Neural crest cell (in vitro differentiated cells): Measurements from ENCODE around the gene CA10. TPM values are rescaled to one million over a fixed set of nuclear protein-coding genes. Genes with fewer than 3 reads are reported as not detected.

ENCODE experiments used
- DNase-seq: peaks from one replicate; pipeline ENCODE4 v3.0.0; 2021; ENCODE audit warnings: low read depth, mixed read lengths, low spot score
- H3K27ac Mint-ChIP-seq: one replicate; pipeline ENCODE4 v1.8.0; 2021; ENCODE audit warnings: mild to moderate bottlenecking, mixed read lengths; ENCODE audit not compliant: unreplicated experiment
- H3K27me3 Mint-ChIP-seq: 2 replicates; pipeline ENCODE4 v1.8.0; 2021; ENCODE audit warnings: low read depth, mild to moderate bottlenecking, mixed read lengths
- H3K36me3 Mint-ChIP-seq: 2 replicates; pipeline ENCODE4 v1.8.0; 2021; ENCODE audit warnings: low read depth, mild to moderate bottlenecking, mixed read lengths
- H3K4me1 Mint-ChIP-seq: 2 replicates; pipeline ENCODE4 v1.8.0; 2021; ENCODE audit warnings: mixed read lengths
- H3K4me3 Mint-ChIP-seq: one replicate; pipeline ENCODE4 v1.8.0; 2021; ENCODE audit warnings: mild to moderate bottlenecking, mixed read lengths
- H3K9me3 Mint-ChIP-seq: 2 replicates; pipeline ENCODE4 v1.8.0; 2021; ENCODE audit warnings: mixed read lengths
- CTCF ChIP-seq: fragments of 200-600 bp; sonication (generic); conservative IDR thresholded peaks from 2 replicates; pipeline ENCODE4 v1.5.0; 2021; ENCODE audit warnings: antibody characterized with exemption, mild to moderate bottlenecking
- total RNA-seq: library from RNA; stranded (reverse); gene quantifications from 2 replicates; pipeline ENCODE4 v1.2.1, GENCODE V29; 2021

Gene CA10
- total RNA-seq, 1 donor from 2014 or later, result not detected

DNA sequence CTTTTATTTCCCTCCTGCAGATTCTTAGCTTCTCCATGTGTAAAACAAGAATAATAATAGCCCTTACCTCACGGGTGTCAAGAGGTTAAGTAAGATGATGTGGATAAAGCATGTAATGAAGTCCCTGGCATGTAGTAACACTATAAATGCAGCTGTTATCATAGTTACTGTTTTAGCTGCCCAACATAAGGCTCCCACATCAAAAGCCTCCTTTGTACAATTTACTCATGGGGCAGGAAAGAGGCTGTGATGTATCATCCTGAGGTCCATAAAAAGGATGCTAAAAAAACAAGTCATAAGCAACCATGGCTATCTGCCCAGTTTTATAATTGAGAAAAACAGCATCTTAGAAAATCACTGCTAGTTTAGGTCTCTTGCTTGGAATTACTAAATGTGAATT lies 339.7 kb downstream of the CA10 start:
- no peak for DNase-seq
- no peak for TF ChIP-seq CTCF
- peaks cover 4% of the 10 kb centered on the region for H3K4me1 Mint-ChIP-seq
- H3K27ac Mint-ChIP-seq, result no peak overlapping the region
- H3K9me3 Mint-ChIP-seq, result no peaks in the 10 kb centered on the region
- H3K27me3 Mint-ChIP-seq, result peaks cover 2% of the 10 kb centered on the region
- no peaks in the 10 kb centered on the region for H3K36me3 Mint-ChIP-seq
- H3K4me3 Mint-ChIP-seq, result no peak overlapping the region

DNA sequence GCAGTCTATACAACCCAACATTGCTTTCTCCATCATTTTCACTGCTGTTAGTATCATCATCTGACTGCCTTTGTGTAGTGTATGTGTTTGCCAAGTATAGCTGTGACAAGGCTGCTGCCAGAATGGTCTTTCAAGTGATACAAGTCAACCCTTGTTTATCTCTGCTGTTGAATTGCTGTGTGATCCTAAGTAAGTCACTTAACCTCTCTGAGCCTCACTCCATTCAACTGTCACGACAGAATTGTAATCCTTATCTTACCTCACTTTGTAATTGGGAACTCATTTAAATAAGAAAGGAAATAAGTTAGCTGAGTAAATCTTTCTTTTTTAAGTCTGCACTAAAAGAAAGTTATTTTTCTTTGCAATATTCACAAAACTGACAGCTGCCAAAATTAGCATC lies 340.6 kb downstream of the CA10 start:
- no peak overlapping the region for H3K27ac Mint-ChIP-seq
- TF ChIP-seq CTCF, result no peak
- peaks cover 4% of the 10 kb centered on the region for H3K4me1 Mint-ChIP-seq
- no peak overlapping the region for H3K4me3 Mint-ChIP-seq
- H3K9me3 Mint-ChIP-seq, result no peaks in the 10 kb centered on the region
- no peak for DNase-seq
- peaks cover 2% of the 10 kb centered on the region for H3K27me3 Mint-ChIP-seq
- H3K36me3 Mint-ChIP-seq, result no peaks in the 10 kb centered on the region

GRCh38 chr17:51817117-51817516 lies 341.4 kb downstream of the CA10 start:
- no peaks in the 10 kb centered on the region for H3K36me3 Mint-ChIP-seq
- H3K27ac Mint-ChIP-seq, result no peak overlapping the region
- H3K4me3 Mint-ChIP-seq, result no peak overlapping the region
- H3K27me3 Mint-ChIP-seq, result peaks cover 2% of the 10 kb centered on the region
- H3K4me1 Mint-ChIP-seq, result peaks cover 4% of the 10 kb centered on the region
- DNase-seq, result no peak
- H3K9me3 Mint-ChIP-seq, result no peaks in the 10 kb centered on the region
- no peak for TF ChIP-seq CTCF

GRCh38 chr17:51815097-51815496 lies 343.4 kb downstream of the CA10 start:
- Mint-ChIP-seq H3K27me3 (peaks cover 2% of the 10 kb centered on the region), H3K4me1 (peaks cover 4% of the 10 kb centered on the region), H3K9me3 (peaks cover 5% of the 10 kb centered on the region), H3K36me3 (no peaks in the 10 kb centered on the region), H3K27ac (no peak overlapping the region), H3K4me3 (no peak overlapping the region)
- DNase-seq, result no peak
- TF ChIP-seq CTCF, result no peak

DNA sequence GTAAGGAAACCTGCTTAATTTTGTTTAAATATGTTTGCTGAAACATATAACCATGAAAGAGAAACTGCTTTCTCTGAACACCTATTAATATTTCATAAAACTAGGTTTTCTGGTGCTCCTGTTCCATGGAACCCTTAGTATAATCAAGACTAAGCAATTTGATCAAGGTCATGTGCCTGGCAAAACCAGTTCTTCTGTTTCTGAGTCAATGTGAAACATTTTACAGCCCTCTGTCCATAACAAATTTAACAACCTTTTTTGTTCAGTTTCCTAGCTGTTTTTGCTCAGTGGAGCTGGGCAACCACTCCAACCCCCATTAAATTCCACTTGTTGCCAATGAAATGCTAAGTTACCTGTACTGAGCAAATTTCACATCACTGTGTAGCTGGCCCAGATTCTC lies 344.0 kb downstream of the CA10 start:
- H3K36me3 Mint-ChIP-seq, result no peaks in the 10 kb centered on the region
- TF ChIP-seq CTCF, result no peak
- peaks cover 2% of the 10 kb centered on the region for H3K27me3 Mint-ChIP-seq
- peaks cover 5% of the 10 kb centered on the region for H3K9me3 Mint-ChIP-seq
- no peak overlapping the region for H3K27ac Mint-ChIP-seq
- no peak for DNase-seq
- H3K4me3 Mint-ChIP-seq, result no peak overlapping the region
- H3K4me1 Mint-ChIP-seq, result no peaks in the 10 kb centered on the region

DNA sequence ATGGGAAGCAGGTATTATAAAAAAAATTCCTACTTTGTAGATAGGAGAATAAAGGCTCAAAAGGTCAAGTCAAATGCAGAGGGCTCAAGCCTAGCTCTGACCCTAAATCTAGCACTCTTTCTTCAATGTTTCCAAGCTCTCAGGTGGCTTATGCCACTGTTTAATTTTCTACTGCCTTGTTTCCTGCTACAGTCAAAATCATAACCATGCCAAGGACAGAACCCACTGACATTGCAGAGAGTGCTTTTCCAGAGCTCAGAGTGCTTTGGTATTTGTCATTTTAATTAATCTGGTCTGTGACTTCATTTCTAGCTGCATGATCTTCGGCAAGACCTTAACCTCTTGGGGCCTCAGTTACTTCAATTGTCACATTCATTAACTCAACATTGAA lies 344.7 kb downstream of the CA10 start:
- Mint-ChIP-seq H3K27me3 (peaks cover 4% of the 10 kb centered on the region), H3K27ac (no peak overlapping the region), H3K9me3 (peaks cover 5% of the 10 kb centered on the region), H3K36me3 (no peaks in the 10 kb centered on the region), H3K4me3 (no peak overlapping the region), H3K4me1 (no peaks in the 10 kb centered on the region)
- DNase-seq, result no peak
- no peak for TF ChIP-seq CTCF
